SK-N-SH (cell line): ENCODE data around the gene FGF22. TPM values are rescaled to one million over a fixed set of nuclear protein-coding genes. Genes with fewer than 3 reads are reported as not detected.
A peak's percentile ranks its signal among the peaks of the same experiment; 100 is the strongest.

Experiments
- CTCF ChIA-PET: fragments of 300-600, 350-600 bp; formaldehyde crosslinking; extraction: SDS; loops from one replicate; lab custom pipeline; 2021; lab: Yijun Ruan, JAX
- POLR2A ChIA-PET: fragments of 350-600 bp; sonication (Branson Sonifier 250); formaldehyde crosslinking; extraction: SDS; loops from one replicate; lab custom pipeline; 2020; ENCODE audit warnings: antibody characterized with exemption, inconsistent platforms; lab: Yijun Ruan, JAX
- DNase-seq: peaks from one replicate; pipeline ENCODE4 v3.0.0; 2012
- H2AFZ ChIP-seq: fragments of 200-600 bp; sonication (generic); 2 replicates; pipeline ENCODE4 v1.8.1; 2016; ENCODE audit warnings: antibody characterized with exemption, mild to moderate bottlenecking, low read depth
- H3F3A ChIP-seq: fragments of 200-600 bp; sonication (generic); replicated peaks from 2 replicates; pipeline ENCODE3; 2016; ENCODE audit warnings: antibody characterized with exemption, mild to moderate bottlenecking; ENCODE audit not compliant: insufficient read depth
- H3K27ac ChIP-seq, 2 experiments: fragments of 200-500 bp in 1 of 2; fragments of 200-600 bp in 1 of 2; sonication (Bioruptor generic) in 1 of 2; sonication (generic), shearing (Covaris generic) in 1 of 2; 2 replicates each; pipeline versions ENCODE4 v1.5.1 to v1.6.1; 2014 to 2016; ENCODE audit warnings: low read depth in 2 of 2, inconsistent platforms in 1 of 2, low read length in 1 of 2, mild to moderate bottlenecking in 1 of 2, mixed read lengths in 1 of 2
- H3K27me3 ChIP-seq: fragments of 200-600 bp; sonication (generic), shearing (Covaris generic); 2 replicates; pipeline ENCODE4 v1.6.1; 2016; ENCODE audit warnings: mixed run types; ENCODE audit not compliant: insufficient read depth
- H3K36me3 ChIP-seq, 2 experiments: fragments of 200-500 bp in 1 of 2; fragments of 200-600 bp in 1 of 2; sonication (Bioruptor generic) in 1 of 2; sonication (generic) in 1 of 2; replicated peaks in 1 of 2; 2 replicates each; pipeline versions ENCODE3 to v1.5.1; 2014 to 2016; ENCODE audit warnings: low read length in 1 of 2, mild to moderate bottlenecking in 1 of 2; ENCODE audit not compliant: insufficient read depth in 2 of 2, control insufficient read depth in 1 of 2
- H3K4me1 ChIP-seq, 2 experiments: fragments of 200-500 bp in 1 of 2; fragments of 200-600 bp in 1 of 2; sonication (Bioruptor generic) in 1 of 2; sonication (generic), shearing (Covaris generic) in 1 of 2; 2 replicates each; pipeline versions ENCODE4 v1.5.1 to v1.6.1; 2014 to 2016; ENCODE audit warnings: low read depth in 1 of 2, low read length in 1 of 2, mixed run types in 1 of 2; ENCODE audit not compliant: insufficient read depth in 2 of 2, control insufficient read depth in 1 of 2
- H3K4me2 ChIP-seq: fragments of 200-600 bp; sonication (generic), shearing (Covaris generic); 2 replicates; pipeline ENCODE4 v1.6.1; 2017; ENCODE audit warnings: mixed run types
- H3K4me3 ChIP-seq, 2 experiments: fragments of 200-500 bp in 1 of 2; fragments of 200-600 bp in 1 of 2; sonication (Bioruptor generic) in 1 of 2; sonication (generic), shearing (Covaris generic) in 1 of 2; 2 replicates each; pipeline versions ENCODE4 v1.5.1 to v1.8.1; 2014 to 2016; ENCODE audit warnings: low read depth in 2 of 2, inconsistent platforms in 1 of 2, low read length in 1 of 2, mild to moderate bottlenecking in 1 of 2, mixed read lengths in 1 of 2, moderate library complexity in 1 of 2
- H3K79me2 ChIP-seq: fragments of 200-600 bp; sonication (generic); 2 replicates; pipeline ENCODE4 v1.8.1; 2017; ENCODE audit warnings: mild to moderate bottlenecking; ENCODE audit not compliant: insufficient read depth
- H3K9ac ChIP-seq: fragments of 200-600 bp; sonication (generic); 2 replicates; pipeline ENCODE4 v1.6.1; 2017; ENCODE audit warnings: mixed run types
- H3K9me2 ChIP-seq: fragments of 200-600 bp; sonication (generic); 2 replicates; pipeline ENCODE4 v1.6.1; 2017; ENCODE audit warnings: mixed run types
- H3K9me3 ChIP-seq: fragments of 200-600 bp; sonication (generic); 2 replicates; pipeline ENCODE4 v1.6.1; 2017; ENCODE audit warnings: mixed run types, mild to moderate bottlenecking, moderate library complexity
- H4K20me1 ChIP-seq: fragments of 200-600 bp; sonication (generic); 2 replicates; pipeline ENCODE4 v1.6.1; 2017; ENCODE audit warnings: mild to moderate bottlenecking, mixed run types; ENCODE audit not compliant: insufficient read depth
- CTCF ChIP-seq: fragments of 200-600 bp; sonication (generic); IDR thresholded peaks from 2 replicates; pipeline ENCODE4 v1.6.1; 2017; ENCODE audit warnings: antibody characterized with exemption, mild to moderate bottlenecking, moderate library complexity
- EP300 ChIP-seq, 2 experiments: IDR thresholded peaks; 2 replicates each; pipeline versions ENCODE4 v1.4.0 to v1.6.1; 2012; ENCODE audit warnings: borderline replicate concordance in 1 of 2, low read depth in 1 of 2, low read length in 1 of 2
- EZH2phosphoT487 ChIP-seq: fragments of 200-600 bp; sonication (generic); IDR thresholded peaks from 2 replicates; pipeline ENCODE4 v1.6.1; 2017; ENCODE audit warnings: low read depth, mixed run types, mild to moderate bottlenecking, antibody characterized with exemption, moderate library complexity, borderline replicate concordance
- FOSL2 ChIP-seq: IDR thresholded peaks from 2 replicates; pipeline ENCODE4 v1.4.0; 2012; ENCODE audit warnings: low read depth, mild to moderate bottlenecking, moderate library complexity, borderline replicate concordance
- GATA2 ChIP-seq: sonication (generic); formaldehyde crosslinking; IDR thresholded peaks from 2 replicates; pipeline ENCODE4 v1.5.0; 2020; ENCODE audit warnings: mild to moderate bottlenecking, missing genetic modification reagents
- IRF3 ChIP-seq: fragments of 150-350 bp; IDR thresholded peaks from 2 replicates; pipeline ENCODE4 v1.6.1; 2016; ENCODE audit warnings: mild to moderate bottlenecking, low read depth, low read length
- MAX ChIP-seq: IDR thresholded peaks from 2 replicates; pipeline ENCODE4 v1.4.0; 2012; ENCODE audit warnings: low read depth
- POLR2AphosphoS5 ChIP-seq: IDR thresholded peaks from 2 replicates; pipeline ENCODE4 v1.6.1; 2012; ENCODE audit warnings: low read depth, low read length
- RCOR1 ChIP-seq: fragments of 150-350 bp; IDR thresholded peaks from 2 replicates; pipeline ENCODE4 v1.6.1; 2017; ENCODE audit warnings: antibody characterized with exemption, low read length
- RFX5 ChIP-seq: IDR thresholded peaks from 2 replicates; pipeline ENCODE4 v1.6.1; 2012; ENCODE audit warnings: mild to moderate bottlenecking, improper control_type of control experiment, low read length
- RXRA ChIP-seq: IDR thresholded peaks from 2 replicates; pipeline ENCODE4 v1.4.0; 2012; ENCODE audit warnings: low read depth, mild to moderate bottlenecking, borderline replicate concordance
- SMC3 ChIP-seq: IDR thresholded peaks from 2 replicates; pipeline ENCODE4 v1.6.1; 2012; ENCODE audit warnings: low read depth, low read length, improper control_type of control experiment
- TAF1 ChIP-seq: IDR thresholded peaks from 2 replicates; pipeline ENCODE4 v1.6.1; 2012; ENCODE audit warnings: low read depth, mild to moderate bottlenecking, low read length, moderate library complexity, borderline replicate concordance
- TCF12 ChIP-seq: IDR thresholded peaks from 2 replicates; pipeline ENCODE4 v1.4.0; 2012
- TEAD4 ChIP-seq: IDR thresholded peaks from 2 replicates; pipeline ENCODE4 v1.4.0; 2012; ENCODE audit warnings: mild to moderate bottlenecking, borderline replicate concordance; ENCODE audit not compliant: insufficient read depth
- YY1 ChIP-seq: IDR thresholded peaks from 2 replicates; pipeline ENCODE4 v1.4.0; 2012; ENCODE audit warnings: low read depth, mild to moderate bottlenecking
- WGBS: methylation state at CpG from one replicate; pipeline ENCODE4 v1.1.6; 2017; ENCODE audit warnings: low lambda C conversion rate; 5-methylcytosine and 5-hydroxymethylcytosine counted together
- polyA plus RNA-seq, 3 experiments: library from polyadenylated mRNA; depleted of rRNA; stranded (reverse); fragments of >200 nt; gene quantifications; 2 replicates each; pipeline ENCODE4 v1.2.3, GENCODE V29; 2012

The FGF22 gene
- polyA plus RNA-seq, 1 of the 3 experiments (the other 2 are of a cell fraction): 0.62 TPM

GRCh38 chr19:676007-676338 is 36.3 kb downstream of the FGF22 start:
- Histone ChIP-seq H3K27me3 (no peaks in the 10 kb centered on the region), H3K27ac (no peak overlapping the region), H4K20me1 (no peaks in the 10 kb centered on the region), H3K36me3 (peaks cover 0 to 3% of the 10 kb centered on the region in 2 experiments), H3K4me1 (peaks cover 8 to 29% of the 10 kb centered on the region in 2 experiments; a peak in 3 of 4 replicates), H3K4me2 (peak overlapping the region; percentile 89; the same call in 1 of the 2 replicates), H3K79me2 (peaks cover 26% of the 10 kb centered on the region), H3K9ac (peak overlapping the region; percentile 92; the same call in 1 of the 2 replicates), H3K9me2 (no peaks in the 10 kb centered on the region), H3K4me3 (peak overlapping the region; percentile 9 to 54; a peak in 3 of 4 replicates), H3F3A (peaks cover 10% of the 10 kb centered on the region), H2AFZ (no peak overlapping the region), H3K9me3 (no peaks in the 10 kb centered on the region)
- ChIA-PET POLR2A (interaction anchor here (0.6 to 1.3 kb wide), 2 partner anchors 32 to 990 kb away, joined by 3 read pairs; no protein-coding TSS in a partner anchor), CTCF (interaction anchor here (1.0 to 6.0 kb wide), 13 partner anchors 9 to 182 kb away, joined by 3 to 33 read pairs (median 4); partner anchors contain the start of gene RNF126)
- WGBS: 13% methylated on average over 18 of the region's 31 CpGs
- TF ChIP-seq SMC3 (no peak), TEAD4 (no peak), CTCF (no peak), MAX (no peak), YY1 (no peak), EZH2phosphoT487 (no peak), GATA2 (no peak), POLR2AphosphoS5 (no peak), RFX5 (no peak), TCF12 (no peak), IRF3 (no peak), TAF1 (no peak), EP300 (IDR thresholded peaks at IDR 0.05; ENCODE audit: borderline replicate concordance in 1 of 2, low read depth in 1 of 2, low read length in 1 of 2) (no peak), RCOR1 (no peak), FOSL2 (no peak), RXRA (no peak)
- DNase-seq: no peak
